Ovary (tissue), 3 donors: Measurements from ENCODE around the gene HPCAL4.

Source experiments
- EP300 ChIP-seq: sonication (generic); formaldehyde crosslinking; IDR thresholded peaks from one replicate; pipeline ENCODE4 v1.6.1; 2017; ENCODE audit warnings: antibody characterized with exemption
- POLR2A ChIP-seq: fragments of 450-650 bp; IDR thresholded peaks from one replicate; pipeline ENCODE4 v1.6.1; 2017; ENCODE audit warnings: antibody characterized with exemption, mild to moderate bottlenecking, moderate library complexity
- TF ChIP-seq, protein P1 (sequence below), 3 donors: fragments of 450-650 bp in 2 of 3; fragments of 200-600 bp in 1 of 3; IDR thresholded peaks; one replicate each; pipeline versions ENCODE4 v1.5.1 to v1.8.0; 2016 to 2022; ENCODE audit warnings: antibody characterized with exemption in 3 of 3, mild to moderate bottlenecking in 1 of 3
- donor health status: DM: no; HTN: no; CAD: no.

DNA sequence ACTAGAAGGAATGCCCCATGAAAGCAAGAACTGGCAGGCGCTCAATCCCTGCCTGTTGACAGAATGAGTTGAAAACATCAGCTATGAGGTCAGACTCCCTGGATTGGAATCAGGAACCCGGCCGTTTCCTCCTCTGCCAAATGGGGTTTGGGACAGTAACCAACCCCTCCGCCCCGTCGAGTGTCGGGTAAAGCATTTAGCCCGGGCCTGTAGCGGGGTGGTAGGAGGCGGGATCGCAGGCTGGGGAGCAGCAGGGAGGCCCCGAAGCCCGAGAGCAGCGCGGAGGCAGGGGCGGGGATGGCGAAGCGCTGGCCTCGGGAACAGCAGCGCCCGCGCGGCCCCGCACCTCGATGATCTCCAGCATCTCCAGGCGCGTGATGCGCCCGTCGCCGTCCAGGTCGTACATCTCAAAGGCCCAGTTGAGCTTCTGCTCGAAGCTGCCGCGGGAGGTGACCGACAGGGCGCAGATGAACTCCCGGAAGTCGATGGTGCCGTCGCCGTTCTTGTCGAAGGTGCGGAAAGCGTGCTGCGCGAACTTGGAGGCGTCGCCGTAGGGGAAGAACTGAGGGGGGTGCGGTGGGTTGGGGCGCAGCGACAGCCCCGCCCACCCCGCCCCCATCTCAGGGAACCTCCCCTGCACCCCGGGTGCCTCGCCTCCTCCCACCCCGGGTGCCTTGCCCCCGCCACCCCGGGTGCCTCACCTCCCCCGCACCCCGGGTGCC lies 7.5 kb downstream of the HPCAL4 start:
- TF ChIP-seq, protein P1, sequence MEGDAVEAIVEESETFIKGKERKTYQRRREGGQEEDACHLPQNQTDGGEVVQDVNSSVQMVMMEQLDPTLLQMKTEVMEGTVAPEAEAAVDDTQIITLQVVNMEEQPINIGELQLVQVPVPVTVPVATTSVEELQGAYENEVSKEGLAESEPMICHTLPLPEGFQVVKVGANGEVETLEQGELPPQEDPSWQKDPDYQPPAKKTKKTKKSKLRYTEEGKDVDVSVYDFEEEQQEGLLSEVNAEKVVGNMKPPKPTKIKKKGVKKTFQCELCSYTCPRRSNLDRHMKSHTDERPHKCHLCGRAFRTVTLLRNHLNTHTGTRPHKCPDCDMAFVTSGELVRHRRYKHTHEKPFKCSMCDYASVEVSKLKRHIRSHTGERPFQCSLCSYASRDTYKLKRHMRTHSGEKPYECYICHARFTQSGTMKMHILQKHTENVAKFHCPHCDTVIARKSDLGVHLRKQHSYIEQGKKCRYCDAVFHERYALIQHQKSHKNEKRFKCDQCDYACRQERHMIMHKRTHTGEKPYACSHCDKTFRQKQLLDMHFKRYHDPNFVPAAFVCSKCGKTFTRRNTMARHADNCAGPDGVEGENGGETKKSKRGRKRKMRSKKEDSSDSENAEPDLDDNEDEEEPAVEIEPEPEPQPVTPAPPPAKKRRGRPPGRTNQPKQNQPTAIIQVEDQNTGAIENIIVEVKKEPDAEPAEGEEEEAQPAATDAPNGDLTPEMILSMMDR (IDR thresholded peaks at IDR 0.05) = no peak
- TF ChIP-seq POLR2A (no peak), EP300 (no peak)
